Activated T-cell treated with anti-CD3 and anti-CD28 coated beads for 48 hours (primary cell): ENCODE data around the gene FBXO4.
"Not testable (repeated sequence)": the region's sequence is repeated elsewhere in the genome, so short reads cannot be mapped to it uniquely, and the experiment has no call there.

Experiments
- DNase-seq: peaks from one replicate; pipeline ENCODE4 v3.0.0-alpha.2; 2020; ENCODE audit warnings: low read depth

FBXO4 gene

DNA sequence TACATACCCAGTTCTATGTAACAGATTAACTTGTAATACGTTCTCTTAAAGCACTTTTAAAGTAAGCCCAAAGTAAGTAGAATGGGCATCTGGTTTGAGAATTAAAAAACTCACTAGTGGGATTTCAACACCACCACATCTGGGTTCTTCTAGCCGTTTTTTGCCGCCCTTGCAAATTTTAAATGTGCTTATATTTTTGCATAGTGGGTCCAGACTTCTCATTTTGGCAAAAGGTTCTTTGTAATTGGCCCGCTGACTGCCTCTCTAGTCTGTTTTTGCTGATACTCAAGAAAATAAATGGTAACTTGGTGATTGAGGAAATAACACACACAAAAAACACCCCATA is 582 bp upstream of the FBXO4 start:
- DNase-seq = no peak

DNA sequence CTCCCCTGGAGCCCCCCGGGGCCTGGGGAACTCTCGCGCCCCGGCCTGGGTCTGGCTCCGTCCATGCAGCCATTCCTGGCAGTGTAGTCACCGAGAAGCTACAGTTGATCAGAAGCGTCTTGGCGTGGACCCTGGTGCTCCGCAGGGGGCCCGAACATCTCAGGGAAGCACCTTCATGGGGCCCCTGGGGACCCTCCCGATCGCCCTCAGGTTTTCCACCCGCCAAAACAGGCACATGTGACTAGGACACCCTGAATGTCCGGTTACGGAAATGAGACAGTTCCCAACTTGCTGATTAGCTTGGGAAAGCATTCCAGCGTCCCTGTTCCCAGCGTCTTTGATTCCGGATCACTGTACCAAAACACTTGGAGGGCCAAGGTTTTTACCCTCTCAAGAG is 472 bp downstream of the FBXO4 start:
- peak; percentile 12 for DNase-seq

DNA sequence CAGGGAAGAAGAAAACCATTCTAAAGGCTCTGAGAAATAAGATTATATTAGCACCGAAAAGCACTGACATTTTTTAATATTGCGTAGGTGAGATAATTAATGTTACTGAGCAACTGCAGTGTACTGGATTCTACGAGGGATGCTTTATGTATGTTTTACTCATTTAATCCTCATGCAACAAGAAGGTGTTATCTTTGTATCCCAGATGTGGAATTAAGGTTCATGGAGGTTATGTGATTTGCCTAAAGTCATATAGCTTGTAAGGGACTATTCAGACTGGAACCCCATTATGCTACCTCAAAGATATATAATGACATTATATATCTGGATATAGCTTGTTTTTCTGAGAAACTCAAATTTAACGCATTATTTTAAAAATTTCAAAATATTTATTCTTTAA is 2.5 kb downstream of the FBXO4 start:
- no peak for DNase-seq

GRCh38 chr5:41929035-41929434 is 4.0 kb downstream of the FBXO4 start:
- DNase-seq = no peak

DNA sequence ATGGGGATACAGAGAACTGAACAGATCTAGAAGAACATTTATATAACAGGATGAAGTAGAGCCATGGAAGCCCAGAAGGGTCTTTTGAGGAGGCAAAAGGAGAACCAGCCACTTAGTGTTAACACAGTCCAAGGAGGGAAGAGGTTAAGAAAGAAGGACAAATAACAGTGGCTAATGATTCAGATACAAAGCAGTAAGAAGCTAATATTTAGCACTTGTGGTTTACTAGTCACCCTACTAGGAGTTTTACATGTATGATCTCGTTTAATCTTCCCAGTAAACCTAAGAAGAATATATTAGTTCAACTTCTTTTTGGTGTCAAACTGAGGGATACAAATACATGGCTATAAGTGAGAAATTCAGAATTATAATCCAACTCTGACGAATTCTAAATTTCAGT is 7.7 kb downstream of the FBXO4 start:
- DNase-seq = no peak

GRCh38 chr5:41935544-41935943 is 10.5 kb downstream of the FBXO4 start:
- DNase-seq = no peak

DNA sequence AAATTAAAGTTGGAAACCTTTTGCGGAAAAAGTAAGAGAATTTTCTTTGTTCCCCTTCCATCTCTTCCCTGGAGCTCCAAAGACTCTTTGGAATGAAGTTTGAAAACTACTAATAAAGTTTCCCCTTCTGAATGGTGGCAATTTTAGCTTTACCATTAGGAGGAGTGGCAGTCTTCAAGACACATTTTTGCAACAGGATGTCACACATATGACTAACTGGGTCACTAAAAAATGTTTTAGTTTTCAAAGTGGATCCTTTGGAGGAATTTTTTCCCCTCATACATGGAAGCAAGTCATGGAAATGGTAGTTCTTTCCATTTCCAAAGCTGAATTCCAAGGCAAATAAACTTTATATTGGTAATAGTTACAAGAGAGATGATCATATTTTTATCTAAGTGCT is 15.6 kb downstream of the FBXO4 start:
- DNase-seq = no peak

DNA sequence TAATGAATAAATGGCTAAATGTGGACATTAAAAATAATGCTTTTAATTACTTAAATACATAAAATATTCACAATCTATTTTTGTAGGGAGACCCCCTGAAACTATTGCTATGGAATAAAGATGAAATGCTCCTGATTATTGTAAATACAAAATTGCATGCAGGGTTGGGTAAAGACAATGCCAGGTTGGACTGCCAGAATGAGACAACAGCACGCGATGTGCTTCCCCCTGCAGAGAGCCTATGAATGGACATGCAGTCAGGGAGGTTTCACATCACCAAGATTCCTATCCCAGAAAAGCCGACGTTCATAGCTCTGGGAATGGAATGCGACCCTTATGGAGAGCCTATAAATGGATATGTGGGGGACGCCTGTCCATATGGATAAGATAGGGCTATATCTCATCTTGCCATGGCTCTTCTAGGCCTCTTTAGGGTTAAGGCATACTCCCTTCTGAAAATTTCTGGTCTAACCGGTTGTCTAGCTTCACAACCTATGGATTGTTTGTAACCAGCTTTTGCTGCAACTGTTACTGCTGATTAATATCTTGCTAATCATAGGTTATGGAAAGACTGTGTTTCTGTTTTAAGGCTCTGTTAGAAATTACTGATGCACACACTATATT is 20.4 kb downstream of the FBXO4 start:
- DNase-seq = not testable (repeated sequence)

GRCh38 chr5:41951224-41951623 is 26.1 kb downstream of the FBXO4 start:
- DNase-seq = no peak

DNA sequence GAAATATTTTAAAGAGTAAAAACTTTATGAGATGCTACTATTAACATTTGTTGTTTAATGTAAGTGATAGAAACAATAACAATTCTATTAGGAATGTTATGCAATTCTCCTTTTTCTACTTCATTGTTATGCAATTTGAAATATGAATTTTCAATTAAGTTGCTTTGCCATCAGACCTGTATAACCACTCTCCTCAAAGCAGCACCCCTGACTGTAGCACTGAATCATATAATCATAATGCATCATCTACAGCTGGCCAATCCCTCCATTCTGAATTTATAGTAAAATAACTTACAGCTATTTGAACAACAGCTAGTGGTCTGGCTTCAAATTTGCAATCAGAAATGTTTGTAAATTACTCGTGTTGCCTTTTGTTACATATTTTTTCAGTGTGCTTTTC is 29.2 kb downstream of the FBXO4 start:
- no peak for DNase-seq

GRCh38 chr5:41955432-41956024 is 30.4 kb downstream of the FBXO4 start:
- DNase-seq = no peak

GRCh38 chr5:41956943-41957342 is 31.9 kb downstream of the FBXO4 start:
- DNase-seq = no peak

DNA sequence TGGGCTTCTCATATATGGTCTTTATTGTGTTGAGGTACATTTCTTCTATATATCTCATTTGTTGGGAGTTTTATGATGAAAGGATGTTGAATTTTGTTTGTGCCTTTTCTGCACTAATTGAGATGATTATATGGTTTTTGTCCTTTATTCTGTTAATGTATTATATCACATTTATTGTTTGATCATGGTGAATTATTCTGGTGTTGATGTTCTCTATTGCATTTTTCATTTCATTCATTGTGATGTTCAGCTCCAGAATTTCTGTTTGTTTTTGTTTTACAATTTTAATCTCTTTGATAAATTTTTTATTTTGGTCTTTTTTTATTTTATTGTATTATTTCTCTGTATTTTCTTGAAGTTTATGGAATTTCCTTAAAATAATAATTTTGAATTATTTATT is 35.4 kb downstream of the FBXO4 start:
- no peak for DNase-seq

DNA sequence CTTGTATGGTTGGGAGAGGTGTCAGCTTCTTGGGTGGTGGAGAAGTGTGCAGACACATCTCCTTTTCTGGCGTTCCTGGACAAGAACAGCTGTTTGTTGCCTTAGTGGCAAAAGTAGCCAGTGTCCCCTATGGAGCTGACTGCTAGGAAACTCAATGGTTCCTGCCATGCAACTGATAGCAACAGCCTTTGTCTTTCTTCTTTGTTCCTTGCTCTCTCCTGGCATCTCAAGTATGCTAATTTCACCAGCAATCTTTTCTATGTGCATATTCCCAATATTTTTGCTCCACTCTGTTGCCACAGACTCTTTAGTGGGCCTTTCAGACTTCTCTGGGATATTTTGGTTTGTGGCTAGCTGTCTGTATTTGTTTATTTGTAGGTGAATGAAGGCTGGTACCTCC is 36.7 kb downstream of the FBXO4 start:
- DNase-seq = no peak

DNA sequence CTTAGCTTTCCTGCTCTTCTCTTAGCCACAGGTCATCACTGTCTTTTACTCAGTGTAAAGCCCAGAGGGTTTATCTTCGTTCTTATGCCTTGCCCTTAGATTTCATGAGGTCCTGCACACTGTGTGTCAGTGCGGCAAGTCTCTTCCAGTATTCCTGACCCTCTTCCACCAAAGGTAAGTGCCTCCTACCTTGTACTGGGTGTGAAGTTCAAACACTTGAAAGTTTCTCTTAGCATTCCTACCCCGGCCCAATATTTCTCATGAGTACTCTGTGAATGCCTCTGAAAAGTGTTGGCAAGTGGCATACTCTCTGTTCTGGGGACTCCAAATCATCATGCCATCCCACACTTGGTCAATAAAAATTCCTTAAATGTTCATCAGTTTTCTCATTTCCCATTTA is 37.4 kb downstream of the FBXO4 start:
- DNase-seq = no peak

DNA sequence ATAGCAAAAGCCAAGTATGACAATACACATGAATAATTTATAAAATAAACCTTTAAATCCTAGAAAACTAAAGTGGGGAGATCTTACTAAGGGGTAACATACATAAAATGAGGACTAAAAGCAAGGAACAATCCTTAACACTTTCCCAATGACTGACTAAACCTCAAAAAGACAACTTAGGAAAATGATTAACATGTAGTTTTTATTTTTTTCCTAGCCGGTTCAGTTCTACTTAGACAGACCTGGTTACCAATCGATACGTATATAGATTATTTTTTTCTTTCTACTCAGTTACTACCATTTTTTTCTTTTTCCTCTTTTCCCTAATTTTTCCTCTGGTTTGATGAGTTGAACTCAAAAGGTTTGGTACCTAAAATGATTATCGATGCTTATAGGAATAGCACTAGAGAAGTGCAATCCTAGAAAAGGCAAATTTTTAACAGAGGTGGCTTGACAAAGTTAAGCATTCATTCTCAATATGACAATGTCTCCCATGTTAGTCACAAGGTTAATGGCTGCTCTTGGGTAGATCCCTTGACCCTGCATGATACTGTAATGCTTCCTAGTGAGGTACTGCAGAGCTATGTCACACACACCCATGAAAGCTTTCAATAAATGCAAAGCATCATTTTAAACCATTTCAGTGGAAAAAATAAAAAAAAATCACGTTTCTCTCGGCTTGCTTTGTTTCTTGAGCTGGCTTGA is 41.5 kb downstream of the FBXO4 start:
- DNase-seq = no peak

DNA sequence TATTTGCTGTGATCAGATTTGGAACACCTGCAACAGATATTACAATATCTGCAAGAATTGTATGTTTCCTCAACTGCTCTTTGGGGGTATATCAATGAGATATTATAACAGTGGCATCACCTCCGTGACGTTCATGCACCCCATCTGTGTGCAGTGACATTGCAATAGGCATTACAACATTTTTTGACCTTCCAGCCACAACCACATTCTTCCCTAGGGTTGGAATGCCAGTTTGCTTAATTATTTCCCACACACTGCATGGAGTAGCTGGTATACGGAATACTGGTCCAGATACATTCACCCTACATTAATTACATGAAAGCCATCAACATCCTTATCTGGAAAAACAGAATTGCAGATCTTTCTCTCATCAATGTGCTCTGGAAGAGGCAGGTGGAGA is 42.3 kb downstream of the FBXO4 start:
- DNase-seq = no peak

- DNase-seq = no peak
Measured at GRCh38 chr5:41968153-41968723, 43.2 kb downstream of the FBXO4 start.

DNA sequence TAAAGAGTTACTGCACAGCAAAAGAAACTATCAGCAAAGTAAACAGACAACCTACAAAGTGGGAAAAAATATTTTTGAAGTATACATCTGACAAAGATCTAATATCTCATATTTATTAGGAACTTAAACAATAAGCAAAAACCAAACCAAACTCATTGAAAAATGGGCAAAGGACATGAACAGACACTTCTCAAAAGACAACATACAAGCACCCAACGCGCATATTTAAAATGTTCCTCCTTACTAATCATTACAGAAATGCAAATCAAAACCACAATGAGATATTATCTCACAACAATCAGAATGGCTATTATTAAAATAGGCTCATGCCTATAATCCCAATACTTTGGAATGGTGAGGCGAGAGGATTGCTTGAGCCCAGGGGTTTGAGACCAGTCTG is 48.0 kb downstream of the FBXO4 start:
- no peak for DNase-seq

DNA sequence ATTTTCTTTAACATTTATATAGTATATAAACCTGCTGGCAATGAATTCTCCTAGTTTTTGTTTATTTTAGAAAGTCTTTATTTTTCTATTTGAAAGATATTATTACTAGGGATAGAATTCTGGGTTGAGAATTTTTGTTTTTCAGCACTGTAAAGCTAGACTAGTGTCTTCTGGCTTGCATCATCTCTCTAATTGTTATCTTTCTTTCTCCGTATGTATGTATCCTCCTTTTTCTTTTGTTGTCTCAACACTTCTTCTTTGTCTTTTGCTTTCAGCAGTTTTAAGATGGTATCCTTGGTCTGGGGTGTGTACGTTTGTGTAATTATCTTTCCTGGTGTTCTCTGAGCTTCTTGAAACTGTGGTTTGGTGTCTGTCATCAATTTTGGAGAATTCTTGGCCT is 48.8 kb downstream of the FBXO4 start:
- DNase-seq = no peak

- DNase-seq = no peak
Measured at GRCh38 chr5:41978676-41979075, 53.6 kb downstream of the FBXO4 start.

GRCh38 chr5:41980396-41980795 is 55.3 kb downstream of the FBXO4 start:
- DNase-seq = no peak

DNA sequence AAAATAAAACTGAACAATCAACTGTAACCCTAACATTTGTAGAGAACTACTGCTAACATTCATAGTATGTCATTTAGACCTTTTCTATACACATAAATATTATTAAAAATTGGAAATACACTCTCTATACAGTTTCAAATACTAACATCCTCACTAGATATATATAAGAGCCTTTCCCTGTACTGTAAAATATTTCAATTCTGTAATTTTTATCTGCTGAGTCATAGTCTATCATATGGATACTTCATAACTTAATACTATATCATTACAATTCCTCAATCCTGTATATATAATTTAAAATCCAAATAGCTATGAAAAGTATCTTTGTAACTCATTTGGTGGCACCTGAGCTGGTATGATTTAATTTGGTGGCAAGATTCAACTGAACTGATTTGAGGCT is 55.8 kb downstream of the FBXO4 start:
- no peak for DNase-seq

DNA sequence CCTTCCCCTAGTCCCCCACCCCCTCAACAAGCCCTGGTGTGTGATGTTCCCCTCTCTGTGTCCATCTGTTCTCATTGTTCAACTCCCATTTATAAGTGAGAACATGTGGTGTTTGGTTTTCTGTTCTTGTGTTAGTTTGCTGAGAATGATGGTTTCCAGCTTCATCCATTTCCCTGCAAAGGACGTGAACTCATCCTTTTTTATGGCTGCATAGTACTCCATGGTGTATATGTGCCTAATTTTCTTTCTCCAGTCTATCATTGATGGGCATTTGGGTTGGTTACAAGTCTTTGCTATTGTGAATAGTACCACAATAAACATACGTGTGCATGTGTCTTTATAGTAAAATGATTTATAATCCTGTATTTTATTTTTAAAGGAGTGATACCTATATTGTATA is 57.8 kb downstream of the FBXO4 start:
- DNase-seq = not testable (repeated sequence)
